ENCODE data around the gene HDLBP. TPM values are rescaled to one million over a fixed set of nuclear protein-coding genes. Genes with fewer than 3 reads are reported as not detected.
A peak's percentile ranks its signal among the peaks of the same experiment; 100 is the strongest.

HDLBP gene
- polyA plus RNA-seq, 1 experiment: 707 TPM

GRCh38 chr2:241257419-241258032, 57.9 kb downstream of the HDLBP start:
- no peaks in the 10 kb centered on the region for H3K27me3 ChIP-seq (ENCODE audit: control insufficient read depth, insufficient read depth, low read length)
- ChIA-PET CTCF (interaction anchor here (0.6 to 1.4 kb wide), 4 partner anchors 11 to 407 kb away, joined by 3 to 5 read pairs (median 4); no protein-coding TSS in a partner anchor), POLR2A (interaction anchor here (0.7 to 2.0 kb wide), 3 partner anchors 57 to 381 kb away, joined by 3 to 7 read pairs (median 5); no protein-coding TSS in a partner anchor)
- TF ChIP-seq CTCF (IDR thresholded peaks at IDR 0.05; ENCODE audit: low read depth, low read length): peak; percentile 32
- no peak for DNase-seq (ENCODE audit: low read depth, low spot score)
- H3K9me3 ChIP-seq (ENCODE audit: control insufficient read depth, insufficient read depth, low read length): no peaks in the 10 kb centered on the region
- H3K4me3 ChIP-seq (ENCODE audit: low read depth, low read length): no peak overlapping the region
- H3K27ac ChIP-seq (ENCODE audit: low read depth, low read length): no peak overlapping the region

GRCh38 chr2:241256168-241256545, 59.3 kb downstream of the HDLBP start:
- H3K9me3 ChIP-seq (ENCODE audit: control insufficient read depth, insufficient read depth, low read length): no peaks in the 10 kb centered on the region
- POLR2A ChIA-PET: no interaction called here
- H3K27me3 ChIP-seq (ENCODE audit: control insufficient read depth, insufficient read depth, low read length): no peaks in the 10 kb centered on the region
- CTCF ChIA-PET: no interaction called here
- H3K27ac ChIP-seq (ENCODE audit: low read depth, low read length): no peak overlapping the region
- no peak for DNase-seq (ENCODE audit: low read depth, low spot score)
- no peak overlapping the region for H3K4me3 ChIP-seq (ENCODE audit: low read depth, low read length)
- TF ChIP-seq CTCF (IDR thresholded peaks at IDR 0.05; ENCODE audit: low read depth, low read length): no peak

- Histone ChIP-seq H3K27ac (ENCODE audit: low read depth, low read length) (no peak overlapping the region), H3K4me3 (ENCODE audit: low read depth, low read length) (no peak overlapping the region), H3K27me3 (ENCODE audit: control insufficient read depth, insufficient read depth, low read length) (no peaks in the 10 kb centered on the region), H3K9me3 (ENCODE audit: control insufficient read depth, insufficient read depth, low read length) (no peaks in the 10 kb centered on the region)
- ChIA-PET CTCF (no interaction called here), POLR2A (no interaction called here)
- no peak for TF ChIP-seq CTCF (IDR thresholded peaks at IDR 0.05; ENCODE audit: low read depth, low read length)
- no peak for DNase-seq (ENCODE audit: low read depth, low spot score)
These were observed 59.8 kb downstream of the HDLBP start for GRCh38 chr2:241255542-241256167.

GRCh38 chr2:241254904-241255351, 60.5 kb downstream of the HDLBP start:
- DNase-seq (ENCODE audit: low read depth, low spot score): no peak
- Histone ChIP-seq H3K27ac (ENCODE audit: low read depth, low read length) (no peak overlapping the region), H3K9me3 (ENCODE audit: control insufficient read depth, insufficient read depth, low read length) (no peaks in the 10 kb centered on the region), H3K27me3 (ENCODE audit: control insufficient read depth, insufficient read depth, low read length) (no peaks in the 10 kb centered on the region), H3K4me3 (ENCODE audit: low read depth, low read length) (no peak overlapping the region)
- POLR2A ChIA-PET: no interaction called here
- no peak for TF ChIP-seq CTCF (IDR thresholded peaks at IDR 0.05; ENCODE audit: low read depth, low read length)
- CTCF ChIA-PET: interaction anchor here (0.6 kb wide), 1 partner anchor 39 kb away, joined by 4 read pairs; no protein-coding TSS in a partner anchor

- Histone ChIP-seq H3K27me3 (ENCODE audit: control insufficient read depth, insufficient read depth, low read length) (no peaks in the 10 kb centered on the region), H3K27ac (ENCODE audit: low read depth, low read length) (no peak overlapping the region), H3K4me3 (ENCODE audit: low read depth, low read length) (no peak overlapping the region), H3K9me3 (ENCODE audit: control insufficient read depth, insufficient read depth, low read length) (no peaks in the 10 kb centered on the region)
- TF ChIP-seq CTCF (IDR thresholded peaks at IDR 0.05; ENCODE audit: low read depth, low read length): no peak
- ChIA-PET POLR2A (no interaction called here), CTCF (no interaction called here)
- no peak for DNase-seq (ENCODE audit: low read depth, low spot score)
These were observed 62.5 kb downstream of the HDLBP start for GRCh38 chr2:241252778-241253475.

All from AG04450 (cell line).